ENCODE measurements around the gene NLE1. TPM values are rescaled to one million over a fixed set of nuclear protein-coding genes. Genes with fewer than 3 reads are reported as not detected.
"Not testable (repeated sequence)": the region's sequence is repeated elsewhere in the genome, so short reads cannot be mapped to it uniquely, and the experiment has no call there.

NLE1 gene
- total RNA-seq, 1 experiment from 2014 or later, result 47.2 TPM

DNA sequence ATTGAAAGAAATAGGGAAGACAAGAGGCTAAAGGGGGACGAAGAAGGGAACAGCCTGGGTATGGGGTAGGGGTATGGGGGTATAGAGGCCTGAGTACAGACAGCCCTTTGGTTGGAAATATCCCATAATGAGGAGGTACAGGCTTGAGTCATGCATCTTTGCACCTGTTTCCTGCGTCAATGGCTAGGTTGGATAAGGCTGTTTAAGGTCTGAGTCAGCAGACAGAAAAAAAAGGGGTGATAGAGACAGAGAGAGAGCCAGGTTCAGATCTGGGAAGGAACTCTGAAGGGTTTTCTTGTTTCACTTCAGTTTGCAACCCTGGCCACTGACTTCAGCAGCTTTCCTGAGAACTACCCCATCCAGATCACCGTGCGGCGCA lies 12.1 kb downstream of the NLE1 start:
- DNase-seq (ENCODE audit: low read depth), result peak; percentile 39

DNA sequence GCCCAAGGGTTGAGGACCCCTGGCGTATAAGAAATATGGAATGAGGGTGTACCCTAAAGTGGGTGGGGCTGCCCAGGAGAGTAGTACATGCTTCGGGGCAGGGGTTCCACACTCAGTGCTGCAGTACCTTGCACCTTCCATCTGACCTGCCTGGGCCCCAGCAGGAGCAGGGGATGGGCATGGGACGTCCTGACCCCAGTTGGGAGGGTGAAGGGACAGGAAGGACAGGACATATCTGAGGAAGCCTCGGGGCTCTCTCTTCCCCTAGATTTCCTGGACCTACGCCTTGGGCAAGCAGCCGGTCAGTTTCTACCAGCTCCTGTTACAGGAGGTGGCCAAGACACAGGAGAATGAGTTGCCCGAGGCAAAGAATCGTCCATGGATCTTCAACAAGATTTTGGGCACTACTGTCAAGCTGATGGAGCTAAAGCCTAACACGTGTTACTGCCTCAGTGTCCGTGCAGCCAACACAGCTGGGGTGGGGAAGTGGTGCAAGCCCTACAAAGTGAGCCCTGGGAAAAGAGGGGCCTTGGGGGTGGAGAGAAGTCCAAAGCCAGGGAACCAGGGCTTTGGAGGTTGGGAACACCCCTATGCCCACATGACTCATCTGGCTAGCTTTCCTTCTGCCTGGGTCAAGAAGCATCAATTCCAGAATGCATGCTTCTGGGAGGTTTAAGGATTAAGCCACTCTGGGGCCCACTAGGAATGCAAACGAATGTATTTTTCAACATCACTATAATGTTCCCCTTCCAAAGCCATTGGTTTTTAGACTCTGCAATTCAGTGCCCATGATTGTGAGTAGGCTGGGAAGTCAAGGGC lies 12.7 kb downstream of the NLE1 start:
- no peak for DNase-seq (ENCODE audit: low read depth)

DNA sequence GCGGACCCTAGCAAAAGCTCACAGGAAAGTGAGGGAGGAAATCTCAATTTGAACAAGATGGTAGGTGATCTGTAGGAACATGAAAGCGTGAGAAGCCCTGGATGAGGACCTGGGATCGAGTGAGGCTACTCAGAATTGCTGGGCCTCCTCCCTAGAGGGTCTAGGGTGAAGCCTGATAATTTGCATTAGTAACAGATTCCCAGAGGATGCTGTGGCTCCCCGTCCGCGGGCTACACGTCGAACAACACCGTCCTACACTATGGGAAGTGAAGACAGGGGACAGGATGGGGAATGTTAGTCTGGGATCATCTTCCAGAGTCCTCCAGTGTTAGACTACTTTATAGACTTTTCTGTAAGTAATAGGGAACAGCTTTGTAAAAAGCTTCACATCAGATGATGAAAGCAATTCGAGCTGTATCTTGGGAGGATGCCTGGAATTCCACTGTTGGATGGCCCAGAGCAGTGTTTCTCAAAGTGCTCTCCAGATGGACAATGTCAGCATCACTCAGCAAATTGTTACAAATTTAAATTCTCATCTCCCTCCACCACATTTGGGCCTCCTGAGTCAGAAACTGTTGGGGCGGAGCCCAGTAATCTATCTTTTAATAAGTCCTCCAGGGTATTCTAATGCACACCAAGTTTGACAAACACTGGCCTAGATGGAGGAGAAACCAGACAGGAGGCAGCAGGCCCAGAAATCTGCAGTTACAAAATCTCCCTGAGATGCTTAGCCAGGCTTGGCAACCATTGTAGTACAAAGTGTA lies 14.2 kb downstream of the NLE1 start:
- no peak for DNase-seq (ENCODE audit: low read depth)

DNA sequence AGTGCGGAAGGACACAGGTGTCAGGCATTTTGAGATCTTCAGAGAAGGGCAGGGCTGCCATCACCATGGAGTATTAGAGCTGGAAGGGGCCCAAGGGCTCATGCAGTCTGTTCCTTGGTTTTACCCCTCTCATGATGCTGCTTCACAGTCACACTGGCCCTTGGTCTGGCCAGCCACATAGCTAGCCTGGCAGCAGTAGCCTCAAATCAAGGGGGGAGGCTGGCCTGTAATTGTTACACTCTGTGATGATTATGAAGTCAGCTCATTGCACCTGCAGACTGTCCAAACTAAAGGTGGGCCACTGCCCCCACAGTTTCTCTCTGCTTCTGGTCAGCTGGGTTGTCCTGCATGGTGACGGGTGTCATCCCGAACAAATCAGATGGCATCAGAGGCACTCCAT lies 20.8 kb downstream of the NLE1 start, which contains the start of gene FNDC8:
Gene FNDC8 (plus strand): TSS at position 301 of the 400 bp plus-strand sequence. CDS start 79 bp downstream, at position 380.
- no peak for DNase-seq (ENCODE audit: low read depth)

DNA sequence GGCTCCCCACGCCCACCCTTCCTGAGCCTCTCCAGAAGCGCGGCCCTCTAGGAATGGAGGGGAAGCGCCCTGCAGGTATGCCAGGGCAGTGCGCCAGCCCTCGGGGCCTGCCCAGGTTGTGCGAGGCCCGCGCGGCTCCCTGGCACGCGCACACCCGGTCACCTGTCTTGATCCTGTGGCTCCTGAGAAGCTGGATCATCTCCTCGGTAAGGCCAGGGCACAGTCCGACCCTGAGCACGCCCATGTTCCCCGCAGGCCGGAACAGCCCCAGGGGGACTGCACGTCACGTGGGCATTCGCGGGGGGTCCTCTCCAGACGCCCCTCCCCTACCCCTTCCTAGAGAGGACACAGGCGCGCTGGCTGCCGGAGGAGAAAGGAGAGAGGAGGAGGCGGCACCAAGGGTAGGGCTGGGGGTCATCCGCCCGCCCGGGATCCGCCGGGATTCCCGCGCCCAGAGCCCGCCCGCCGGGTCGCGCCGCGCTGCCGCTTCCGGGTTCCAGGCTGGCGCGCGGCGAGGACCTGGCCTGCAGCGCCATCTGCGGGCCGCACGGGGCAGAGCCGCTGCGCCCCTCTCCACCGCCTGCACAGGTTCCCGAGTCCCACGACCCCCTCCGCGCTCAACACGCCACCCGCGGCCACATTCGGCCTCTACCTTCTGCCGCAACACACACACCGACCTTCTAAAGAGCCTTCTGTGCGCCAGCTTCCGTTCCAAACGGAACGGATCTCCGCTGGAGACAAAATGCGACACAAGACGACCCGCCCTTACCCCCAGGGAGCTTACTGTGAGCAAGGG lies 22.5 kb downstream of the NLE1 start, which contains the start of gene RAD51D:
Gene RAD51D (minus strand): TSS at position 491 of the 796 bp plus-strand sequence. CDS start 247 bp downstream, at position 244.
- peak; percentile 81 for DNase-seq (ENCODE audit: low read depth)

DNA sequence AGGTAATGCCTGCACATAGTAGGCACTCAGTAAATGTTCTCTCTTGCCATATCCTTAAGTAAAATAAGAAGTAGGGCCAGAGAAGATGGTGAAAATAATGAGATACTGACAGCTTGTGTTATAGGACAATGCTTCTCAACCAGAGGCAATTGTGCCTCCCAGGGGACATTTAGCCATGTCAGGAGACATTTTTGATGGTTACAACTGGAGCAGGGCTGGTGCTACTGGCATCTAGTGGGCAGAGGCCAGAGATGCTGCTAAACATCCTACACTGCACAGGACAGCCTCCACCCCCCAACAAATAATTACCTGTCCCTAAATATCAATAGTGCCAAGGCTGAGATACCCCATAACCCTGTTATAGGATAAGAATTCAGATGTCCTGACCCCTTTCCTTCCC lies 24.1 kb downstream of the NLE1 start:
- DNase-seq (ENCODE audit: low read depth), result peak; percentile 46

DNA sequence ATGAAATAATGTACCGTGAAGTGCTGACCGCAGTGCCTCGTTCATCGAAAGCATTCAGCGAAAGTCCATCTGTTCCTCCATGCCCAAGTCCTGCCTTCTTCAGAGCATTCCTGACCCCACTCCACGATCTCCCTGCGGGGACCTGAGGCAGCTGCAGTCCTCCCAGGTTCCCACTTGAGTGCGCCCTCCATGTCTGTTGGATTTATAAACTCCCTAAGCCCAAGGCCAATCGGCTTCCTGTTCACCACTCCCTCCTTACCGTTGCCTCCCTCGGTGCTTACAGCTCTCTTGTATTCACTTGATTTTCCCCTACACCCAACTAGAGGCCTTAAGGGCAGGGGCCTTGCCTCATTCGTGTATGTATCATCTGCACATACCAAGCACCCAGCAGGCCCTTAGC lies 25.3 kb downstream of the NLE1 start:
- DNase-seq (ENCODE audit: low read depth), result no peak

DNA sequence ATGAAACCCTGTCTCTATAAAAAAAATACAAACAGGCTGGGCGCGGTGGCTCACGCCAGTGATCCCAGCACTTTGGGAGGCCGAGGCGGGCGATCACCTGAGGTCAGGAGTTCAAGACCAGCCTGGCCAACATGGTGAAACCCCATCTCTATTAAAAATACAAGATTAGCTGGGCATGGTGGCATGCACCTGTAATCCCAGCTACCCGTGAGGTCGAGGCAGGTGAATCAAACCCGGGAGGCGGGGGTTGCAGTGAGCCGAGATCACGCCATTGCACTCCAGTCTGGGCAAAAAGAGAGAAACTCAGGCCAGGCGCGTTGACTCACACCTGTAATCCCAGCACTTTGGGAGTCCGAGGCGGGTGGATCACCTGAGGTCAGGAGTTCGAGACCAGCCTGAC lies 31.3 kb downstream of the NLE1 start:
- not testable (repeated sequence) for DNase-seq (ENCODE audit: low read depth)

DNA sequence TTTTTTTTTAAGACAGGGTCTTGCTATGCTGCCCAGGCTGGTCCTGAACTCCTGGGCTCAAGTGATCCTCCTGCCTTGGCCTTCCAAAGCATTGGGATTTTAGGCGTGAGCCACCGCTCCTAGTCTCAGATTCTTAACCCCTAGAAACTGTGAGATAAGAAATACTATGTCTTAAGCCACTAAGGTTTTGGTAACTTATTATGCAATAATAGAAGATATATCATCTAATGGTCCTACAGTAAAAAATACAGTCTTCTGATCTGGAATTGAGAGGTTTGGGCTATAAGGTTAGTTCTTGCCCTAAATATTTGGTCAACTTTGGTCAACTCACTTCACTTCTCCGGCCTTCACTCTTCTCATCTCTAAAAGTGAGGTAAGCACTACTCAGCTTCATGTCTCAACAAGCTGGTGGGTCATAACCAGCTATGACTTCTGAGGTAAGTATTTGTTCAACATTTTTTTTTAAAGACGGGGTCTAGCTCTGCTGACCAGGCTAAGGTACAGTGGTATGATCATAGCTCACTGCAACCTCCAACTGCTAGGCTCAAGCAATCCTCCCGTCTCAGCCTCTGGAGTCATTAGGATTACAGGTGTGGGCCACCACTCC lies 37.2 kb downstream of the NLE1 start:
- no peak for DNase-seq (ENCODE audit: low read depth)

DNA sequence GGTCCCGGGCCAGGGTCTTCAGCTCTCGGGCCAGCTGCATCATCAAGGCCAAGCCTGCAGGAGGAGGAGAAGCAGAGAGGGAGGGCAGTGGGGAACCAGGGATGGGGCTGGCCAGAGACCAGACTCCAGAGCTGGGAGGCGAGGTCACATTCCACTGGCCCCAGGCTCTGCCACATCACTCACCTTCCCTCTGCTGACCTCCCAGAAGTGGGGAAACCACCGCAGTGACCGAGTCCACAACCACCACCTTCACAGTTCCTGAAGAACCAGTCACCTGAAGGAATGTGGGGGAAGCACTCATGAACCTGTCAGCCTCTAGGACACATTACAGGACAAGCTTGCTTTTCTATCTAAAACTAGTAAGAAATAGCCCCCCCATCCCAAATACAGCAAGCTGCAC lies 38.8 kb downstream of the NLE1 start:
- no peak for DNase-seq (ENCODE audit: low read depth)

DNA sequence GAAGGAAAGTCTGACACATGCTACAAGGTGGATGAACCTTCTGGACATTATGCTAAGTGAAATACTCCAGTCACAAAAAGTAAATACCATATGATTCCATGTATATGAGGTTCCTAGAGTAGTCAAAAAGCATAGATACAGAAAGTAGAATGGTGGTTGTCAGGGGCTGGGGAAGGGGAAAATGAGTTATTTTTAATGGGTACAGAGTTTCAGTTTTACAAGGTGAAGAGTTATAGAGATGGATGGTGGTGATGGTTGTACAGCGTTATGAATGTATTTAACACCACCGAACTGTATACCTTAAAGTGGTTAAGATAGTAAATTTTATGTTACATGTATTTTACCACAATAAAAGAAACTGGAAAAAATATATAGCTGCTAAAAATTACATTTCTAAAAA lies 40.4 kb downstream of the NLE1 start:
- no peak for DNase-seq (ENCODE audit: low read depth)

DNA sequence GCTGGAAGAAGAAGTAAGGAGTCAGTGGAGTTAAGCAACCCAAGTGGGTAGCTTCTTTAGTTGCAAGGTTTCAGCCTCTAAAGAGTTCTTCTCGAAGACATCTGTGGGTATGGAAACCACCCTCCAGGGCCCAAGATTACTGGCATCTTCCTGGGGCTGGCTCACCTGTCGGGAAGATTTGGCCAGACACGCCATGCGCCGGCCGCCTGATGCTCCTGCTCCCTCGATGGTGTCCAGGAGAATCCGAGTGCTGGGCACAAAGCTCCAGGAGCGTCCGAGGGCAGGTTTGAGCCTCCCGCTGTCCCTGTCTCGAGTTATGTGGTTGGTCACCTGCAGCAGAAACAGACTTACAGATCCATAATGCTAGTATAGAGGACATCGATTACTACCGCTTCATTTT lies 41.1 kb downstream of the NLE1 start:
- no peak for DNase-seq (ENCODE audit: low read depth)

DNA sequence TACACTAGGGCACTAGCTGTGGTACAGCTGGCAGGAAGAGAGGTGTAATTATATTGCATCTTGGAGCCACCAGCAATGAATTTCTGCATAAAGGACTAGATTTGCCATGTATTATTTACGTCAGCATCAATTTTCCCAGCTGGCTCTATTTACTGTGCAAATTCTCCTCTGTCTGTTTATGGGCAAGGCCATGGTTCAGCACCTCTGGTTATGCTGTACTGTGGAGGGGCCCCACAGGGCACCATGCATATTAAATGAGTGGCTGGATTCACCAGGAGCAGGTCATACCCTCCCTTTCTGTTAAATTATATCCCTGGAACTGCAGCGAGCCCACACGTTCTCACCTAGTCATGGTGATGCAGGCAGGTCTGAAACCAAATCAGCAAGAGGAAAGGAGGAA lies 42.2 kb downstream of the NLE1 start:
- no peak for DNase-seq (ENCODE audit: low read depth)

DNA sequence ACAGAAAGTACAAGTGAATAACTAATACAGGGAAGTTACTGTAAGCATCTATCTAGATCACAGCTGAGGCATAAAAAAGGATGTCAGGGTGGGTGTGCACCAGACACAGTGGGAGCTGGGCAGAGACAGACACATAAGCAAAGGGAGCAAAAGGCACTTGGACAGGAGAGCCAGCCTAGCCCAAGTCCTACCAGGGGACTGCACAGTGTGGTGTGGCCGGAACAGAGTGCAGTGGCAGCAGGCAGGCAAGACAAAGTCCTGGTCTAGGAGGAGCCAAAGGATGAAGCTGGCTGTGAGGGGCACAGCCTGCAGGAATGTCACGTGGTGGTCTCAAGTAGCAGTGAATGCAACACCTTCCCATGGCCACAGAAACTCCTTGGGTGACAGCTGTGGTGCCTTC lies 44.3 kb downstream of the NLE1 start:
- DNase-seq (ENCODE audit: low read depth), result no peak

DNA sequence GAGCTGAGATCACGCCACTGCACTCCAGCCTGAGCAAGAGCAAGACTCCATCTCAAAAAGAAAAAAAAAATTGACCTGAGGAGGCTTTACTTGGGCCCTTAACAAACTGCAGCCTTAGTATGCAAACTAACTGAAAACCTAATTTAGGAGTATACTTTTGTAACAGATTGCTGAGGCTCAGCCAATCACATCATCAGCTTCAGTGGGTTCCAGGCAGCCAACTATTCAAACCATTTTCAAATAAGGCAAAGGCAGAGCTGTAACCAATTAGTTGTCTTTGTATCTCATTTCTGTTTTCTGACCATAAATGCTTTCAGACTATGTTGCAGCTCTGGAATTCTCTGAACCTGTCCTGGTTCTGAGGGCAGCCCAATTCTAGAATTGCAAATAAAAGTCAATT lies 46.4 kb downstream of the NLE1 start:
- no peak for DNase-seq (ENCODE audit: low read depth)

DNA sequence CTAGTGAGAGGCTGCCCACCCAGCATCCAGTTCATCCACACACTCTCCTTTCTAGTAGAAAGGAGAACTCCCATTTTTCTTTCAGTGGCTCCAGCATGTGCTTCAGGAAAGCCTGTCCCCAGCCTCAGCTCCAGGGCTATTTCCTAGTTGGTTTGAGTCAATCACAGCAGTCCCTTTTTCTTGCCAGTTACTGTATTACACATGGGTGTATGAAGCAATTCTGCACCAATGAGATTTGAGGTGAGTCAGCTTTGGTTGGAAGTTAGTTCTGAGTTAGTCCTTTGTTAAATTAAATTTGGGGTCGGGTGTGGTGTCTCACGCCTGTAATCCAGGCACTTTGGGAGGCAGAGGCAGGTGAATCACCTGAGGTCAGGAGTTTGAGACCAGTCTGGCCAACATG lies 47.2 kb downstream of the NLE1 start:
- peak; percentile 94 for DNase-seq (ENCODE audit: low read depth)

DNA sequence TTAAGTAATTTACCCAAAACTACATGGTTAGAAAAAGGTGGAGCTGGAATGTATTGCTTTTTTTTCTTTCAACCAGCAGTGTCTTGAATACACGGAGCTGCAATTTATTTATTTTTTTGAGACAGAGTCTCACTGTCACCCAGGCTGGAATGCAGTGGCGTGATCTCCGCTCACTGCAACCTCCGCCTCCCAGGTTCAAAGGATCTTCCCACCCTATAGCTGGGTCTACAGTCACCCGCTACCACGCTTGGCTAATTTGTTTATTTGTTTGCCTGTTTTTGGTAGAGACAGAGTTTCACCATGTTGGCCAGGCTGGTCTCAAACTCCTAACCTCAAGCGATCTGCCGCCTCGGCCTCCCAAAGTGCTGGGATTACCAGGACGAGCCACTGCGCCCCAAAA lies 51.4 kb downstream of the NLE1 start:
- DNase-seq (ENCODE audit: low read depth), result not testable (repeated sequence)

DNA sequence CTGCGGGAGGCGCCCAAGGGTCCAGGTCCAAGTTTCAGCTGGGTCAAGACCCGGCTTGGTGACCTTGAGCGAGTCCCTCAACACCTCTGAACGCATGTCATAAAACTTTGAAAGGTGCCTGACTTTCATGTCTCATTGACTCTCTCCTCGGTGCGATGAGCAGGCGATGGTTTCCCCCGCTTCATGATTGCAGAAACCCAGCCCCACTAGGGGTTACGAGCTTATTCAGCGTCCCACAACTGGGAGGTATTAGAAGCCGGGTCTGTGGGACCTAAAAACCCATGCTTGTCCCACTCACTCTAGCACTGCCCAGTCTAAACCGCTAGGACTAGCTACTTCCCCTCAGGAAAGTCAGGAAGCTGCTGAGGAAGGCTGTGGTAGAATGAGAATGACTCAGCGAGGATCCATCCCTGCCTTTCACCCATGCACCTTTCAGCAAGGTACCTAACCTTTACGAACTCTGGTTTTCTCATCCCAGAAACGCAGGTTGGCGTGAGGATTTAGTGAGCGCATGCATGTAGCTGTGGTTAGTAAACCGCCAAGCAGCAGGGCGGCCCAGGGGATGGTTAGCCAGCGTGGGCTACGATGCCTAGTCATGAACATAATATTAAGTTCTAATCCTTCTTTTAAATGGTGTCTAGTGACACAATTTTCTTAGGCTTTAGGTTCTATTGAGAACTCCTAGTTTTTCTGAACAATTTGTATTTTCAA lies 52.4 kb downstream of the NLE1 start:
- DNase-seq (ENCODE audit: low read depth), result peak; percentile 76

DNA sequence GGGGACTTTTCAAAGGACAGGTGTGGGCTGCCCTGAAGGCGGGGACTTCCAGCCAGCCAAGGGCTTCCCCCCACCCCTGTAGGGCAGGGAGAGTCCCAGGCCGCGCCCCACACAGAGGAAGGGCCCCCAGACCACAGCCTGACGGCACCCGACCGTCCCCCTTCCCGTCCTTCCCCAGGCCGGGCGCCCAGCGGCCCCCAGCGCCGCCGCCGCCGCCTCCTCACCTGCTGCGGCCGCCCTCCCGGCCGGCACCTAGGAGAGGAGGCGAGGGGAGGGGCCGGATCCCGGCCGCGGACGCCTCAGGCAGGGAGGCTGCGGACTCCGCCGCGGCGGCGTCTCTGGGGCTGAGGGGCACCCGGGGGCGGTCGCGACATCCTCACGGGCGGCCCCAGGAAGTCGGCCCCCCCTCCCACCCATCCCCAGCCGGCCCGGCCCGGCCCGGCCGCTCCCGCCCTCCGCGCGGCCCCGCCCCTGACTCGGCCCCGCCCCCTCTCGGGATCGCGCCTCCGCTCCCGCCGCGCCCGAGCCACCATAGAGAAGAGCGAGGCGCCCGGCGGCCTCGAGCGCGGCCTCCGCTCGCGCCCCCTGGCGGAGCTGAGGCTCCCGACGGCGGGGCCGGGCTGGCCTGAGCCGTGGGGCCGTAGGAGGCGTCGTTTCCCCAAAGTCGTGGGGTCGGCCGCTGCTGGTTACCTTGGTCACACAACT lies 53.1 kb downstream of the NLE1 start:
- DNase-seq (ENCODE audit: low read depth), result peak; percentile 68

DNA sequence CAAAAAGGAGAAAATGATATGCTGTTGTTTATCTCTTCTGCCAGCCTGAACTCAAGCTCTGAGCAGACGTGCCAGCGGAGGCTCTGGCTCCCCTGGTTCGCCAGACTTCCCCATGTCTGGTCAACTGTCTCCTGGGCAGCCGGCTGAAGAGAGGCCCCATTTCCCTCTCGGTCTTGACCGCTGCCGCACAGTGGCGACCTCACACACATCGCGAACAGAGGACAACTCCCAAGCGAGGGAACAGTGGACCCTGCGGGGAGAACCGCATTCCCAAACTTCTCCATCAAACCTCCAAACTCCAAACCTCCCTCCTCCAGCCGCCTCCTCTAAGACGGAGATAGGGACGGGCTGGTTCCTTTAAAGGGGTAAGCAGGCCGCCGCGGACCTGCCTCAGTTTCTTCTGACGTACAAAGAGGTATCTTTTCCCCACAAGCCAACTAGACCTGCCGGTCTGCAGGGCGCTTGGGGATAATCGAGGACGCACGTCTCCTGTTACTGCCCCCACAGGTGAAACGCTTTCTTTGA lies 53.7 kb downstream of the NLE1 start:
- DNase-seq (ENCODE audit: low read depth), result peak; percentile 42
